Measurements from ENCODE around the gene PDK2. TPM values are rescaled to one million over a fixed set of nuclear protein-coding genes. Genes with fewer than 3 reads are reported as not detected.

PDK2 gene
- total and polyA plus RNA-seq, 9 of the 15 experiments (the other 6 are each of a cell fraction or from before 2014, with no cell fraction given): 0.03 to 2.5 (median 1.4) TPM

- CTCF ChIA-PET (ENCODE audit: low intra/inter-chr PET ratio): no interaction called here
- FAIRE-seq (no peak), ATAC-seq (no peak), DNase-seq (ENCODE audit: extremely low read depth in 1 of 4, low spot score in 3 of 4) (no peak)
- no peak overlapping the region for H3K4me2 ChIP-seq (ENCODE audit: insufficient read depth, low read length)
- no peak overlapping the region for H3K27ac ChIP-seq (ENCODE audit: extremely low read depth, low read depth, low read length)
- H3K27me3 ChIP-seq (ENCODE audit: control insufficient read depth in 2 of 2, insufficient read depth in 2 of 2, low read length in 2 of 2): peaks cover 7 to 33% of the 10 kb centered on the region in 2 experiments; a peak in 4 of 5 replicates
- POLR2A ChIA-PET: interaction anchor here (1.0 kb wide), 1 partner anchor 200 kb away, joined by 3 read pairs; no protein-coding TSS in a partner anchor
- no peak overlapping the region for H3K4me3 ChIP-seq
- in situ Hi-C loops (cut with MboI): no loop called here
- intact Hi-C loops (cut with micrococcal nuclease): no loop called here
- H2AFZ ChIP-seq (ENCODE audit: low read depth, low read length): no peak overlapping the region
- H3K36me3 ChIP-seq (ENCODE audit: control insufficient read depth, insufficient read depth, low read length): no peaks in the 10 kb centered on the region
- no TSS peak for BruUV-seq (replicated peaks)
- TF ChIP-seq BCLAF1 (IDR thresholded peaks at IDR 0.05; ENCODE audit: borderline replicate concordance in 1 of 2, control insufficient read depth in 1 of 2, low read depth in 2 of 2, low read length in 1 of 2) (no peak), NR2F6 (CRISPR knock-in tag; IDR thresholded peaks at IDR 0.05) (no peak), HOXB6 (CRISPR knock-in tag; IDR thresholded peaks at IDR 0.05; ENCODE audit: borderline replicate concordance) (no peak), NCOA6 (IDR thresholded peaks at IDR 0.05) (no peak), JUNB (CRISPR knock-in tag; conservative IDR thresholded peaks at IDR 0.05) (no peak), RUNX1 (IDR thresholded peaks at IDR 0.05; ENCODE audit: low read depth) (no peak), SMARCA4 (IDR thresholded peaks at IDR 0.05) (no peak), CXXC5 (CRISPR knock-in tag; IDR thresholded peaks at IDR 0.05) (no peak)
- TF ChIP-seq, protein P1, sequence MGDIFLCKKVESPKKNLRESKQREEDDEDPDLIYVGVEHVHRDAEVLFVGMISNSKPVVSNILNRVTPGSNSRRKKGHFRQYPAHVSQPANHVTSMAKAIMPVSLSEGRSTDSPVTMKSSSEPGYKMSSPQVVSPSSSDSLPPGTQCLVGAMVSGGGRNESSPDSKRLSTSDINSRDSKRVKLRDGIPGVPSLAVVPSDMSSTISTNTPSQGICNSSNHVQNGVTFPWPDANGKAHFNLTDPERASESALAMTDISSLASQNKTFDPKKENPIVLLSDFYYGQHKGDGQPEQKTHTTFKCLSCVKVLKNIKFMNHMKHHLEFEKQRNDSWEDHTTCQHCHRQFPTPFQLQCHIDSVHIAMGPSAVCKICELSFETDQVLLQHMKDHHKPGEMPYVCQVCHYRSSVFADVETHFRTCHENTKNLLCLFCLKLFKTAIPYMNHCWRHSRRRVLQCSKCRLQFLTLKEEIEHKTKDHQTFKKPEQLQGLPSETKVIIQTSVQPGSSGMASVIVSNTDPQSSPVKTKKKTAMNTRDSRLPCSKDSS (IDR thresholded peaks at IDR 0.05; ENCODE audit: low read depth, partially characterized antibody): no peak
- peaks cover 7% of the 10 kb centered on the region; the same call in 1 of the 2 replicates for H4K20me1 ChIP-seq (replicated peaks; ENCODE audit: control insufficient read depth, insufficient read depth, low read length)
- H3K9me1 ChIP-seq (ENCODE audit: control insufficient read depth, insufficient read depth, low read length): peaks cover 3% of the 10 kb centered on the region
- WGBS (ENCODE audit: insufficient coverage, low coverage, missing lambda C conversion rate): 0% methylated on average over 2 of the region's 2 CpGs
- peaks cover 3 to 16% of the 10 kb centered on the region in 2 experiments; a peak in 3 of 5 replicates for H3K4me1 ChIP-seq (replicated peaks in 1 of 2; ENCODE audit: control insufficient read depth in 2 of 2, insufficient read depth in 2 of 2, low read length in 2 of 2)
- no peaks in the 10 kb centered on the region for H3K9me3 ChIP-seq (replicated peaks; ENCODE audit: control insufficient read depth, insufficient read depth, low read depth, low read length)
- H3K9ac ChIP-seq (ENCODE audit: insufficient read depth in 1 of 2, low read depth in 2 of 2, low read length in 2 of 2): no peak overlapping the region
- no peaks in the 10 kb centered on the region for H3K79me2 ChIP-seq (ENCODE audit: control insufficient read depth, insufficient read depth, low read length)
Measured at GRCh38 chr17:50091918-50092285, 3.2 kb upstream of the PDK2 start.

Data from K562 (cell line).